ENCODE results near the gene NEK1.
"Not testable (repeated sequence)": the region's sequence is repeated elsewhere in the genome, so short reads cannot be mapped to it uniquely, and the experiment has no call there.

The NEK1 gene

GRCh38 chr4:169440446-169440845, 171.9 kb downstream of the NEK1 start:
- DNase-seq (ENCODE audit: low read depth in 2 of 2) = no peak
- no peak for TF ChIP-seq CTCF (IDR thresholded peaks at IDR 0.05; ENCODE audit: low read depth, low read length)

GRCh38 chr4:169439244-169439643, 173.1 kb downstream of the NEK1 start:
- DNase-seq (ENCODE audit: low read depth in 2 of 2) = peak; percentile 35 to 38
- TF ChIP-seq CTCF (IDR thresholded peaks at IDR 0.05; ENCODE audit: low read depth, low read length) = no peak
- H3K4me3 ChIP-seq (replicated peaks in 1 of 2; ENCODE audit: low read depth in 2 of 2, low read length in 2 of 2) = no peak overlapping the region

More at GRCh38 chr4:169440446-169440845, 171.9 kb downstream of the NEK1 start:
- no peak overlapping the region for H3K4me3 ChIP-seq (replicated peaks in 1 of 2; ENCODE audit: low read depth in 2 of 2, low read length in 2 of 2)

GRCh38 chr4:169438057-169438480, 174.3 kb downstream of the NEK1 start:
- no peak overlapping the region for H3K4me3 ChIP-seq (replicated peaks in 1 of 2; ENCODE audit: low read depth in 2 of 2, low read length in 2 of 2)
- no peak for TF ChIP-seq CTCF (IDR thresholded peaks at IDR 0.05; ENCODE audit: low read depth, low read length)
- DNase-seq (ENCODE audit: low read depth in 2 of 2) = no peak

- no peak for DNase-seq (ENCODE audit: low read depth in 2 of 2)
- H3K4me3 ChIP-seq (replicated peaks in 1 of 2; ENCODE audit: low read depth in 2 of 2, low read length in 2 of 2) = no peak overlapping the region
- no peak for TF ChIP-seq CTCF (IDR thresholded peaks at IDR 0.05; ENCODE audit: low read depth, low read length)
Observed at GRCh38 chr4:169437299-169438047, 174.9 kb downstream of the NEK1 start.

GRCh38 chr4:169436734-169437133, 175.6 kb downstream of the NEK1 start:
- TF ChIP-seq CTCF (IDR thresholded peaks at IDR 0.05; ENCODE audit: low read depth, low read length) = no peak
- DNase-seq (ENCODE audit: low read depth in 2 of 2) = no peak
- no peak overlapping the region for H3K4me3 ChIP-seq (replicated peaks in 1 of 2; ENCODE audit: low read depth in 2 of 2, low read length in 2 of 2)

GRCh38 chr4:169428376-169428775, 184.0 kb downstream of the NEK1 start:
- H3K4me3 ChIP-seq (replicated peaks in 1 of 2; ENCODE audit: low read depth in 2 of 2, low read length in 2 of 2) = no peak overlapping the region
- no peak for TF ChIP-seq CTCF (IDR thresholded peaks at IDR 0.05; ENCODE audit: low read depth, low read length)
- DNase-seq (ENCODE audit: low read depth in 2 of 2) = peak; percentile 14 to 35

- H3K4me3 ChIP-seq (replicated peaks in 1 of 2; ENCODE audit: low read depth in 2 of 2, low read length in 2 of 2); DNase-seq (ENCODE audit: low read depth in 2 of 2): not testable (repeated sequence)
Observed at GRCh38 chr4:169427727-169428126, 184.7 kb downstream of the NEK1 start.

Data from cardiac fibroblast (primary cell).